MM.1S (cell line): Measurements from ENCODE around the gene ENO4.

Source experiments
- DNase-seq: peaks from one replicate; pipeline ENCODE4 v3.0.0-alpha.2; 2015
- H2AFZ ChIP-seq: fragments of 300-600 bp; sonication (generic); 2 replicates; pipeline ENCODE4 v1.6.0; 2016; ENCODE audit warnings: antibody characterized with exemption, low read length
- H3F3A ChIP-seq: fragments of 300-600 bp; sonication (generic); 2 replicates; pipeline ENCODE4 v1.6.1; 2016; ENCODE audit warnings: mild to moderate bottlenecking, antibody characterized with exemption, low read length, moderate library complexity, mixed read lengths; ENCODE audit not compliant: insufficient read depth
- H3K27ac ChIP-seq: fragments of 300-600 bp; sonication (generic); 2 replicates; pipeline ENCODE4 v1.5.1; 2016; ENCODE audit warnings: mild to moderate bottlenecking, low read length
- H3K27me3 ChIP-seq: fragments of 300-600 bp; sonication (generic); replicated peaks from 2 replicates; pipeline ENCODE4 v1.6.0; 2016; ENCODE audit warnings: low read length; ENCODE audit not compliant: insufficient read depth
- H3K36me3 ChIP-seq: fragments of 300-600 bp; sonication (generic); replicated peaks from 2 replicates; pipeline ENCODE4 v1.6.1; 2016; ENCODE audit warnings: mild to moderate bottlenecking, low read length, mixed read lengths; ENCODE audit not compliant: insufficient read depth
- H3K4me1 ChIP-seq: fragments of 300-600 bp; sonication (generic); 2 replicates; pipeline ENCODE4 v1.6.1; 2016; ENCODE audit warnings: low read length, mixed read lengths
- H3K4me2 ChIP-seq: fragments of 300-600 bp; sonication (generic); 2 replicates; pipeline ENCODE4 v1.6.0; 2016; ENCODE audit warnings: low read depth, low read length
- H3K4me3 ChIP-seq: fragments of 300-600 bp; sonication (generic); 2 replicates; pipeline ENCODE4 v1.5.1; 2016; ENCODE audit warnings: low read length, mixed read lengths
- H3K79me2 ChIP-seq: fragments of 300-600 bp; sonication (generic); 2 replicates; pipeline ENCODE4 v1.6.1; 2016; ENCODE audit warnings: mixed run types, low read length, mixed read lengths
- H3K9ac ChIP-seq: fragments of 300-600 bp; sonication (generic); 2 replicates; pipeline ENCODE4 v1.6.1; 2016; ENCODE audit warnings: low read length, mixed read lengths
- H3K9me2 ChIP-seq: fragments of 300-600 bp; sonication (generic); replicated peaks from 2 replicates; pipeline ENCODE4 v1.6.1; 2016; ENCODE audit warnings: mild to moderate bottlenecking, low read length, mixed read lengths; ENCODE audit not compliant: insufficient read depth
- H3K9me3 ChIP-seq: fragments of 300-600 bp; sonication (generic); replicated peaks from 2 replicates; pipeline ENCODE4 v1.6.1; 2016; ENCODE audit warnings: mild to moderate bottlenecking, low read length, mixed read lengths; ENCODE audit not compliant: insufficient read depth
- H4K20me1 ChIP-seq: fragments of 300-600 bp; sonication (generic); 2 replicates; pipeline ENCODE4 v1.6.1; 2016; ENCODE audit warnings: mild to moderate bottlenecking, low read length, moderate library complexity, mixed read lengths; ENCODE audit not compliant: insufficient read depth
- CTCF ChIP-seq: fragments of 300-600 bp; sonication (generic); IDR thresholded peaks from 2 replicates; pipeline ENCODE4 v1.5.1; 2016; ENCODE audit warnings: antibody characterized with exemption, low read length, mixed read lengths
- EZH2 ChIP-seq: fragments of 300-600 bp; sonication (generic); optimal IDR thresholded peaks from 2 replicates; pipeline ENCODE3; 2017; ENCODE audit warnings: low read depth, mild to moderate bottlenecking, antibody characterized with exemption, low read length, mixed read lengths
- EZH2phosphoT487 ChIP-seq: fragments of 300-600 bp; sonication (generic); IDR thresholded peaks from 2 replicates; pipeline ENCODE4 v1.6.1; 2018; ENCODE audit warnings: antibody characterized with exemption, low read length

The ENO4 gene

GRCh38 chr10:116853701-116854100, 4.4 kb downstream of the ENO4 start:
- Histone ChIP-seq H3K27me3 (no peaks in the 10 kb centered on the region), H3K4me2 (no peak overlapping the region), H3K79me2 (no peaks in the 10 kb centered on the region), H4K20me1 (no peaks in the 10 kb centered on the region), H3F3A (no peaks in the 10 kb centered on the region; the same call in 1 of the 2 replicates), H2AFZ (no peak overlapping the region), H3K9ac (no peak overlapping the region), H3K9me2 (no peaks in the 10 kb centered on the region), H3K4me1 (peaks cover 4% of the 10 kb centered on the region), H3K9me3 (no peaks in the 10 kb centered on the region), H3K4me3 (no peak overlapping the region), H3K27ac (no peak overlapping the region), H3K36me3 (no peaks in the 10 kb centered on the region)
- DNase-seq = no peak
- TF ChIP-seq EZH2 (no peak), EZH2phosphoT487 (no peak), CTCF (no peak)

- no peaks in the 10 kb centered on the region for H3K27me3 ChIP-seq
- H3K79me2 ChIP-seq = no peaks in the 10 kb centered on the region
- no peak overlapping the region for H2AFZ ChIP-seq
- H3K4me1 ChIP-seq = no peaks in the 10 kb centered on the region
- no peaks in the 10 kb centered on the region for H3F3A ChIP-seq
- no peaks in the 10 kb centered on the region for H3K9me2 ChIP-seq
- H3K9me3 ChIP-seq = no peaks in the 10 kb centered on the region
- no peak overlapping the region for H3K27ac ChIP-seq
- TF ChIP-seq CTCF (no peak), EZH2 (no peak), EZH2phosphoT487 (no peak)
- H3K36me3 ChIP-seq = no peaks in the 10 kb centered on the region
- no peaks in the 10 kb centered on the region for H4K20me1 ChIP-seq
- DNase-seq = no peak
- no peak overlapping the region for H3K4me2 ChIP-seq
- H3K4me3 ChIP-seq = no peak overlapping the region
- no peak overlapping the region for H3K9ac ChIP-seq
Observed at GRCh38 chr10:116857156-116857555, 7.9 kb downstream of the ENO4 start.

GRCh38 chr10:116861796-116862195, 12.5 kb downstream of the ENO4 start:
- Histone ChIP-seq H4K20me1 (no peaks in the 10 kb centered on the region), H3K9me2 (no peaks in the 10 kb centered on the region), H2AFZ (no peak overlapping the region), H3K4me2 (no peak overlapping the region), H3K9me3 (no peaks in the 10 kb centered on the region), H3K36me3 (no peaks in the 10 kb centered on the region), H3K4me3 (no peak overlapping the region), H3K27me3 (no peaks in the 10 kb centered on the region), H3F3A (no peaks in the 10 kb centered on the region), H3K9ac (no peak overlapping the region), H3K27ac (no peak overlapping the region), H3K4me1 (no peaks in the 10 kb centered on the region), H3K79me2 (no peaks in the 10 kb centered on the region)
- TF ChIP-seq EZH2phosphoT487 (no peak), CTCF (no peak), EZH2 (no peak)
- no peak for DNase-seq
